Transverse colon (tissue), 4 donors: ENCODE data around the gene AP1M1.

Experiments used
- CTCF ChIP-seq, 5 experiments: fragments of 200-600 bp in 3 of 5; fragments of 450-650 bp in 2 of 5; sonication (generic) in 3 of 5; IDR thresholded peaks; 1 replicate in 2 of 5; 2 replicates in 3 of 5; pipeline ENCODE4 v1.5.1; 2016 to 2017; ENCODE audit warnings: antibody characterized with exemption in 5 of 5, inconsistent platforms in 3 of 5, mild to moderate bottlenecking in 2 of 5, moderate library complexity in 1 of 5
- EP300 ChIP-seq: sonication (generic); formaldehyde crosslinking; IDR thresholded peaks from one replicate; pipeline ENCODE4 v1.6.1; 2017; ENCODE audit warnings: antibody characterized with exemption, low read depth
- POLR2A ChIP-seq: fragments of 450-650 bp; IDR thresholded peaks from one replicate; pipeline ENCODE4 v1.6.1; 2016; ENCODE audit warnings: antibody characterized with exemption, mild to moderate bottlenecking, moderate library complexity
- POLR2AphosphoS5 ChIP-seq, 3 donors: sonication (generic); formaldehyde crosslinking; IDR thresholded peaks; one replicate each; pipeline ENCODE4 v1.6.1; 2016; ENCODE audit warnings: antibody characterized with exemption in 3 of 3

GRCh38 chr19:16216744-16217670 lies 19.3 kb downstream of the AP1M1 start:
- TF ChIP-seq POLR2A = no peak
- TF ChIP-seq CTCF (IDR thresholded peaks at IDR 0.05) = no peak
- TF ChIP-seq EP300 = no peak
- no peak for TF ChIP-seq POLR2AphosphoS5 (IDR thresholded peaks at IDR 0.05)
